GM12878 (cell line): Measurements from ENCODE around the gene TMEM256. TPM values are rescaled to one million over a fixed set of nuclear protein-coding genes. Genes with fewer than 3 reads are reported as not detected.

ENCODE experiments used
- ATAC-seq: fragments of 200-7000 bp; cut with Tn5 transposase; 3 replicates; pipeline ENCODE4 v1.9.1; 2020; ENCODE audit warnings: mild to moderate bottlenecking, moderate library complexity
- BruUV-seq: library from RNA; stranded (reverse); fragments of 400-500 nt; replicated peaks from 2 replicates; lab custom pipeline; 2021; lab: Mats Ljungman, UMichigan
- CTCF ChIA-PET: fragments of 300-600 bp; sonication (Branson Sonifier 250); formaldehyde crosslinking; extraction: SDS; loops from one replicate; lab custom pipeline; 2021; ENCODE audit warnings: inconsistent platforms; lab: Yijun Ruan, JAX
- POLR2A ChIA-PET: fragments of 350-600 bp; formaldehyde crosslinking; extraction: SDS; loops from one replicate; lab custom pipeline; 2021; ENCODE audit warnings: inconsistent platforms; lab: Charles Lee
- RAD21 ChIA-PET: fragments of 300-600 bp; sonication (Branson Sonifier 250); formaldehyde crosslinking; loops from one replicate; lab custom pipeline; 2023; ENCODE audit warnings: antibody characterized with exemption; ENCODE audit not compliant: unreplicated experiment; lab: Charles Lee
- SMC1A ChIA-PET: fragments of 300-600 bp; sonication (Branson Sonifier 250); formaldehyde crosslinking; loops from one replicate; lab custom pipeline; 2023; ENCODE audit not compliant: unreplicated experiment, uncharacterized antibody; lab: Charles Lee
- DNase-seq: peaks from one replicate; pipeline ENCODE4 v3.0.0-alpha.2; 2011; ENCODE audit warnings: low read depth, low spot score
- FAIRE-seq: peaks from 3 replicates; lab custom pipeline; 2011; peaks lifted over from hg19 to GRCh38; lab: Jason Lieb, UNC
- H2AFZ ChIP-seq: 2 replicates; pipeline ENCODE4 v1.6.0; 2011; ENCODE audit warnings: low read depth, low read length, control low read depth; ENCODE audit not compliant: control insufficient read depth
- H3K27ac ChIP-seq: 2 replicates; pipeline ENCODE4 v1.5.1; 2011; ENCODE audit warnings: control low read depth; ENCODE audit not compliant: control insufficient read depth, insufficient read depth
- H3K27me3 ChIP-seq, 2 experiments: replicated peaks in 1 of 2; 2 replicates each; pipeline versions ENCODE4 v1.6.0 to v1.6.1; 2011; ENCODE audit warnings: low read length in 1 of 2; ENCODE audit not compliant: control insufficient read depth in 2 of 2, insufficient read depth in 2 of 2
- H3K36me3 ChIP-seq, 2 experiments: 2 replicates each; pipeline ENCODE4 v1.5.1; 2011; ENCODE audit warnings: low read length in 1 of 2; ENCODE audit not compliant: control insufficient read depth in 2 of 2, insufficient read depth in 2 of 2
- H3K4me1 ChIP-seq: 2 replicates; pipeline ENCODE4 v1.6.1; 2011; ENCODE audit warnings: mild to moderate bottlenecking, low read length, moderate library complexity, mixed read lengths; ENCODE audit not compliant: control insufficient read depth, insufficient read depth
- H3K4me2 ChIP-seq: 2 replicates; pipeline ENCODE4 v1.6.0; 2011; ENCODE audit warnings: control low read depth; ENCODE audit not compliant: control insufficient read depth, insufficient read depth
- H3K4me3 ChIP-seq: fragments of 200-600 bp; sonication (generic); 2 replicates; pipeline ENCODE4 v1.5.1; 2016
- H3K79me2 ChIP-seq: 2 replicates; pipeline ENCODE4 v1.6.0; 2011; ENCODE audit warnings: low read length; ENCODE audit not compliant: control insufficient read depth, insufficient read depth
- H3K9ac ChIP-seq: 2 replicates; pipeline ENCODE4 v1.8.0; 2011; ENCODE audit warnings: low read length, control low read depth, mixed read lengths; ENCODE audit not compliant: control insufficient read depth, insufficient read depth
- H3K9me3 ChIP-seq: replicated peaks from 3 replicates; pipeline ENCODE4 v1.5.1; 2011; ENCODE audit warnings: mild to moderate bottlenecking, low read length; ENCODE audit not compliant: control insufficient read depth, insufficient read depth
- H4K20me1 ChIP-seq: 2 replicates; pipeline ENCODE4 v1.6.0; 2011; ENCODE audit not compliant: control insufficient read depth, insufficient read depth
- BHLHE40 ChIP-seq, 2 experiments: fragments of 450-650 bp in 1 of 2; IDR thresholded peaks; 2 replicates each; pipeline ENCODE4 v1.6.1; 2011 to 2017; ENCODE audit warnings: low read depth in 2 of 2, borderline replicate concordance in 1 of 2, improper control_type of control experiment in 1 of 2, low read length in 1 of 2, mild to moderate bottlenecking in 1 of 2
- JUND ChIP-seq: IDR thresholded peaks from 2 replicates; pipeline ENCODE4 v1.6.1; 2012; ENCODE audit warnings: low read depth, mild to moderate bottlenecking, low read length, improper control_type of control experiment, moderate library complexity
- POLR2A ChIP-seq: IDR thresholded peaks from 2 replicates; pipeline ENCODE4 v1.6.1; 2011; ENCODE audit warnings: low read depth, mild to moderate bottlenecking, low read length
- SMAD5 ChIP-seq: IDR thresholded peaks from 2 replicates; pipeline ENCODE4 v1.6.1; 2016; ENCODE audit warnings: antibody characterized with exemption, low read depth
- STAT3 ChIP-seq: IDR thresholded peaks from 2 replicates; pipeline ENCODE4 v1.6.1; 2011; ENCODE audit warnings: low read depth, low read length, improper control_type of control experiment
- TCF7 ChIP-seq: IDR thresholded peaks from 2 replicates; pipeline ENCODE4 v1.6.1; 2014; ENCODE audit warnings: antibody characterized with exemption, borderline replicate concordance
- whole genome bisulfite sequencing: methylation state at CpG from one replicate; pipeline ENCODE4 v1.1.6; 2016; ENCODE audit warnings: low lambda C conversion rate; ENCODE audit not compliant: insufficient replicate concordance, insufficient coverage; ENCODE audit errors: missing lambda C conversion rate; 5-methylcytosine and 5-hydroxymethylcytosine counted together
- in situ Hi-C: fragments of 300-500 bp; cut with MboI; formaldehyde crosslinking; loops from 9 replicates; pipeline ENCODE4 v1.14.3; 2018; ENCODE audit warnings: mixed read lengths
- intact Hi-C: fragments of 100-400 bp; cut with micrococcal nuclease; formaldehyde crosslinking; loops from one replicate; pipeline ENCODE4 v1.14.2; 2022; ENCODE audit not compliant: unreplicated experiment
- polyA plus RNA-seq, 11 experiments: library from polyadenylated mRNA; depleted of rRNA in 4 of 11; unstranded in 6 of 11; stranded (reverse) in 5 of 11; fragments of >200 nt; fragmentation: Nextera tagmentation in 4 of 11; fragmentation: Illumina TruSeq in 1 of 11; extraction: Ambion mirVana in 4 of 11; extraction: Trizol in 1 of 11; gene quantifications; 1 replicate in 1 of 11; 2 replicates in 10 of 11; pipeline versions ENCODE4 v1.2.1 to v1.2.3, GENCODE V29; 2011 to 2016; ENCODE audit warnings: inconsistent platforms in 2 of 11, missing spikeins in 2 of 11, low read depth in 1 of 11
- total RNA-seq, 4 experiments: library from RNA; depleted of rRNA in 3 of 4; stranded (reverse); fragments of >200 nt in 3 of 4; fragmentation: Illumina TruSeq in 1 of 4; extraction: Trizol in 1 of 4; gene quantifications; 2 replicates each; pipeline versions ENCODE4 v1.2.1 to v1.2.3, GENCODE V29; 2013 to 2021
- TF ChIP-seq, protein P1 (sequence below): fragments of 450-650 bp; IDR thresholded peaks from 2 replicates; pipeline ENCODE4 v1.6.1; 2017; ENCODE audit warnings: mild to moderate bottlenecking

Gene TMEM256
- total and polyA plus RNA-seq, 10 of the 15 experiments (the other 5 are each of a cell fraction or from before 2014, with no cell fraction given): 57.3 to 342 (median 95.7) TPM

- TF ChIP-seq TCF7 (no peak), JUND (no peak), SMAD5 (no peak)
- TF ChIP-seq, protein P1, sequence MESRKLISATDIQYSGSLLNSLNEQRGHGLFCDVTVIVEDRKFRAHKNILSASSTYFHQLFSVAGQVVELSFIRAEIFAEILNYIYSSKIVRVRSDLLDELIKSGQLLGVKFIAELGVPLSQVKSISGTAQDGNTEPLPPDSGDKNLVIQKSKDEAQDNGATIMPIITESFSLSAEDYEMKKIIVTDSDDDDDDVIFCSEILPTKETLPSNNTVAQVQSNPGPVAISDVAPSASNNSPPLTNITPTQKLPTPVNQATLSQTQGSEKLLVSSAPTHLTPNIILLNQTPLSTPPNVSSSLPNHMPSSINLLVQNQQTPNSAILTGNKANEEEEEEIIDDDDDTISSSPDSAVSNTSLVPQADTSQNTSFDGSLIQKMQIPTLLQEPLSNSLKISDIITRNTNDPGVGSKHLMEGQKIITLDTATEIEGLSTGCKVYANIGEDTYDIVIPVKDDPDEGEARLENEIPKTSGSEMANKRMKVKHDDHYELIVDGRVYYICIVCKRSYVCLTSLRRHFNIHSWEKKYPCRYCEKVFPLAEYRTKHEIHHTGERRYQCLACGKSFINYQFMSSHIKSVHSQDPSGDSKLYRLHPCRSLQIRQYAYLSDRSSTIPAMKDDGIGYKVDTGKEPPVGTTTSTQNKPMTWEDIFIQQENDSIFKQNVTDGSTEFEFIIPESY: no peak
- TF ChIP-seq, all 136 proteins: peak for 0
These were observed 21.0 kb downstream of the TMEM256 start (continued) for GRCh38 chr17:7382901-7383300.

DNA sequence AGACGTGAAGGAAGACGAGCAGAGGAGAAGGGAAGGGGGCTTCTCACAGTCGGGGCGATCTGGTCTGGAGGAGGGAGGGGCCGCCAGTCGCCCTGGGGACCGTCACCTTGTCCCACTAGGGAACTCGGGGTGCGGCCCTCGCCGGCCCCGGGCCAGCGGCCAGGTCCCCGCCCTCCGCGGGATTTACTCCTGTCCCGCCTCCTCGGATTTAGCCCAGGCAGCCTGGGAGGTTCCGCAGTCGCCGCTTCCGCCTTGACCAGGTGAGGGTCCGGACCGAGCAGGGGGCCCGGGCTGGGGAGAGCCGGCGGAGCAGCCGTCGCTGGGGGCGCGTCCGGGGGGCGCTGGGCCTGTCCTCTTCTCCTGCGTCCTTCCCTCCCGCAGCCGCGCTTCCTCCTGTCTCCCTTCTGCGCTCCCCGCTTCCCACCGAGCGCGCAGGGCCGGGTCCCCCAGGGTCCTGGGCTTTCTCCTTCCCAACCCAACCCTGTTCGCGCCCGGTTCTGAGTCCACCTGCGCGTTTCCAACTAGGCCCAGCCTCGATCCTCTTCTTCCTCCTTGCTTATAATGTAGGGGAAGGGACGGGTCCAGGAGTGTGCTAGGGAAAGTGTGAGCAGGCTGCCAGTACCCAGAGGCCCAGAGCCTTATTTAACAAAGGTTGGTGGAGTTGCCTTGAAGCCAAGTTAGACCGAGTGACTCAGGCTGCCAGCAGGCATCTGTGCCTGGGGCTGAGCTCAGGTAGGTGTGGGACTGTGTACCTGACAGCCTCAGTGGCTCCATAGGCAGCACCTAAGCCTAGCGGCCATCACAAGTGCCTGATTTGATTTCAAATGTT, 22.8 kb downstream of the TMEM256 start, which contains the start of gene TNK1:
Gene TNK1 (plus strand): TSS at position 235 of the 829 bp plus-strand sequence. CDS start 1,838 bp downstream, outside the sequence.
- no peak for FAIRE-seq
- in situ Hi-C loops (no loop called here), intact Hi-C loops (no loop called here)
- H4K20me1 ChIP-seq: no peaks in the 10 kb centered on the region
- no peak within 1 kb of the TSS for H3K9ac ChIP-seq
- BruUV-seq: no TSS peak
- CTCF ChIA-PET: no interaction called here
- peak; percentile 31; the same call in 1 of the 2 replicates for TF ChIP-seq POLR2A
- no peak for TF ChIP-seq STAT3
- no peak for TF ChIP-seq BHLHE40 (IDR thresholded peaks at IDR 0.05; ENCODE audit: borderline replicate concordance in 1 of 2, low read depth in 2 of 2, low read length in 1 of 2)
- 18% methylated on average over 43 of the region's 52 CpGs for WGBS
- H3K36me3 ChIP-seq: no peaks in the 10 kb centered on the region
- no peak for ATAC-seq
- peaks cover 8% of the 10 kb centered on the region; the same call in 1 of the 2 replicates for H3K4me1 ChIP-seq
- H3K4me2 ChIP-seq: no peak within 1 kb of the TSS
- SMC1A ChIA-PET: no interaction called here
- RAD21 ChIA-PET: no interaction called here
- no peak within 1 kb of the TSS for H3K4me3 ChIP-seq
- no peak within 1 kb of the TSS for H3K27ac ChIP-seq
- H3K9me3 ChIP-seq: peaks cover 3% of the 10 kb centered on the region; the same call in 2 of the 3 replicates
- no peak for DNase-seq
- H3K79me2 ChIP-seq: no peaks in the 10 kb centered on the region
- POLR2A ChIA-PET: no interaction called here
- peaks cover 4 to 5% of the 10 kb centered on the region in 2 experiments; a peak in 3 of 4 replicates for H3K27me3 ChIP-seq
- H2AFZ ChIP-seq: no peak within 1 kb of the TSS
